Measurements from ENCODE around the gene KIF1B.

DNA sequence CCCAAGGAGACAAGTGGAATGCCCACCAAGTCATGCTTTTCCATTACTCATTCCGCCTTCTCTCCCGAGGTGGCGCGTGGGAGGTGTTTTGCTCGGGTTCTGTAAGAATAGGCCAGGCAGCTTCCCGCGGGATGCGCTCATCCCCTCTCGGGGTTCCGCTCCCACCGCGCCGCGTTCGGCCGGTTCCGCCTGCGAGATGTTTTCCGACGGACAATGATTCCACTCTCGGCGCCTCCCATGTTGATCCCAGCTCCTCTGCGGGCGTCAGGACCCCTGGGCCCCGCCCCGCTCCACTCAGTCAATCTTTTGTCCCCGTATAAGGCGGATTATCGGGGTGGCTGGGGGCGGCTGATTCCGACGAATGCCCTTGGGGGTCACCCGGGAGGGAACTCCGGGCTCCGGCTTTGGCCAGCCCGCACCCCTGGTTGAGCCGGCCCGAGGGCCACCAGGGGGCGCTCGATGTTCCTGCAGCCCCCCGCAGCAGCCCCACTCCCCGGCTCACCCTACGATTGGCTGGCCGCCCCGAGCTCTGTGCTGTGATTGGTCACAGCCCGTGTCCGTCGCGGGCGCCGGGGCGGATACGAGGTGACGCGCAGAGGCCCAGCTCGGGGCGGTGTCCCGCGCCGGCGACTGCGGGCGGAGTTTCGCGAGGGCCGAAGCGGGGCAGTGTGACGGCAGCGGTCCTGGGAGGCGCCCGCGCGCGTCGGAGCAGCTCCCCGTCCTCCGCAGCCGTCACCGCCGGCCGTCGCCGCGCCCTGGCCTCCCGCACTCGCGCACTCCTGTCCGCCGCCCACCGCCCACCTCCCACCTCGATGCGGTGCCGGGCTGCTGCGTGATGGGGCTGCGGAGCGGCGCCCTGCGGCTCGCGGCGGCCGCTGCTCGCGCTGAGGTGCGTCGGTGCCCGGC is at the start of gene KIF1B:
- TF ChIP-seq, protein P1, sequence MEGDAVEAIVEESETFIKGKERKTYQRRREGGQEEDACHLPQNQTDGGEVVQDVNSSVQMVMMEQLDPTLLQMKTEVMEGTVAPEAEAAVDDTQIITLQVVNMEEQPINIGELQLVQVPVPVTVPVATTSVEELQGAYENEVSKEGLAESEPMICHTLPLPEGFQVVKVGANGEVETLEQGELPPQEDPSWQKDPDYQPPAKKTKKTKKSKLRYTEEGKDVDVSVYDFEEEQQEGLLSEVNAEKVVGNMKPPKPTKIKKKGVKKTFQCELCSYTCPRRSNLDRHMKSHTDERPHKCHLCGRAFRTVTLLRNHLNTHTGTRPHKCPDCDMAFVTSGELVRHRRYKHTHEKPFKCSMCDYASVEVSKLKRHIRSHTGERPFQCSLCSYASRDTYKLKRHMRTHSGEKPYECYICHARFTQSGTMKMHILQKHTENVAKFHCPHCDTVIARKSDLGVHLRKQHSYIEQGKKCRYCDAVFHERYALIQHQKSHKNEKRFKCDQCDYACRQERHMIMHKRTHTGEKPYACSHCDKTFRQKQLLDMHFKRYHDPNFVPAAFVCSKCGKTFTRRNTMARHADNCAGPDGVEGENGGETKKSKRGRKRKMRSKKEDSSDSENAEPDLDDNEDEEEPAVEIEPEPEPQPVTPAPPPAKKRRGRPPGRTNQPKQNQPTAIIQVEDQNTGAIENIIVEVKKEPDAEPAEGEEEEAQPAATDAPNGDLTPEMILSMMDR (IDR thresholded peaks at IDR 0.05; ENCODE audit: low read length) = peak; percentile 86
- no peak for TF ChIP-seq EZH2 (optimal IDR thresholded peaks at IDR 0.05; ENCODE audit: low read depth, low read length)

Measured in MM.1S (cell line).